Measurements from ENCODE around the gene MUC20.
"Not testable (repeated sequence)": the region's sequence is repeated elsewhere in the genome, so short reads cannot be mapped to it uniquely, and the experiment has no call there.

Gene MUC20

DNA sequence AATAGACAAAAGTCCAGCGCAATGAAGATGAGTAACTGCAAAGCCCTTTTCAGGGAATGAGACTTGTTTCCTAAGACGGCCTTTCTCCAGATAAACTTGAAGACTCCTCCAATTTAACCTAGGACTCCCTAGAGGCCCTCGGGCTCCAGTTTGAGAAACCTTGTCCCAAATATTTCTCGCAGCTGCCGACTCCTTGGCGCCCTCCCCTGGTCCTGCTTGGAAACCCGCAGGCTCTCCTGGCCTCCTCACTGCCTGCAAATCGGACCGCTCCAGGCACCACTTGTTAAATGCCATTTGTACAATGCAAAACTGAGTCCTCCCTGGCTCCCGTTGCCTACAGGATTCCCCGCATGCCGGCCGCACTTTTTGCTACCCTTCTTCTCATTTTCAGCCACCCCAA is 54.1 kb downstream of the MUC20 start:
- DNase-seq, result no peak

DNA sequence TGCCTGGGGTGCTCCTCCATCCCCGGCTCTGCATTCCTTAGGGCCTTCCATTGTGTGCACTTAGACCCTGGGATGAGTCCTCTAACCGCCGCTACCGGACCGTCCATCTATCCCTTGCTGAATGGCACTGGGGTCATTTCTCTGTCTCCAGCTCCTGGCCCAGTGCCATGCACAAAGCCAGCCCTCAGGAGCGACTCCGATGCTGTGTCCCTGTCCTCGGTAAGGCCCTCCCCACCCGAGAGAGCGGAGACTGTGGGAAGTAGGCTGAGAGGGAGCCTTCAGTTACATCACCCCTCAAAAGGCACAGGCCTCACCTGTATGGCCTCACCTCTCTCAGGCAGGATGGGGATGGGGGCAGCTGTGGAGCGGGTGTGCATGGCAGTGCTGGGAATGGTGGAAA is 57.2 kb downstream of the MUC20 start:
- DNase-seq, result no peak

DNA sequence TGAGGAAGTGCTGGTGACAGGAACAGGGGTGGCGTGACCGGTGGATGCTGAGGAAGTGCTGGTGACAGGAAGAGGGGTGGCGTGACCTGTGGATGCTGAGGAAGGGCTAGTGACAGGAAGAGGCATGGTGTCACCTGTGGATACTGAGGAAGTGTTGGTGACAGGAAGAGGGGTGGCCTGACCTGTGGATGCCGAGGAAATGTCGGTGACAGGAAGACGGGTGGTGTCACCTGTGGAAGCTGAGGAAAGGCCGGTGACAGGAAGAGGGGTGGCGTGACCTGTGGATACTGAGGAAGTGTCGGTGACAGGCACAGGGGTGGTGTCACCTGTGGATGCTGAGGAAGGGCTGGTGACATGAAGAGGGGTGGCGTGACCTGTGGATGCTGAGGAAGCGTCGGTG is 60.5 kb downstream of the MUC20 start:
- DNase-seq, result not testable (repeated sequence)
